SU-DHL-6 (cell line): ENCODE data around the gene PPP2R5C.
A peak's percentile ranks its signal among the peaks of the same experiment; 100 is the strongest.

Source experiments
- H2AFZ ChIP-seq: fragments of 200-600 bp; sonication (generic); 2 replicates; pipeline ENCODE4 v1.6.1; 2014; ENCODE audit warnings: low read depth, mild to moderate bottlenecking, moderate library complexity, mixed read lengths, antibody characterized with exemption, low read length; ENCODE audit not compliant: severe bottlenecking
- H3F3A ChIP-seq: fragments of 200-600 bp; shearing (Covaris generic); 2 replicates; pipeline ENCODE4 v1.6.0; 2016; ENCODE audit warnings: antibody characterized with exemption, mild to moderate bottlenecking; ENCODE audit not compliant: insufficient read depth
- H3K27ac ChIP-seq: fragments of 200-600 bp; sonication (generic); 2 replicates; pipeline ENCODE4 v1.5.1; 2016; ENCODE audit warnings: low read depth, mild to moderate bottlenecking, low read length, moderate library complexity, mixed read lengths
- H3K27me3 ChIP-seq: fragments of 200-600 bp; sonication (generic), shearing (Covaris generic); 2 replicates; pipeline ENCODE4 v1.6.0; 2014; ENCODE audit warnings: mild to moderate bottlenecking, low read length
- H3K36me3 ChIP-seq: fragments of 200-600 bp; sonication (generic); 2 replicates; pipeline ENCODE4 v1.6.1; 2014; ENCODE audit warnings: mild to moderate bottlenecking, low read length, mixed read lengths
- H3K4me2 ChIP-seq: fragments of 300-600, 200-600 bp; shearing (Covaris generic), sonication (generic); 2 replicates; pipeline ENCODE4 v1.6.0; 2014; ENCODE audit warnings: low read length, low read depth, mild to moderate bottlenecking; ENCODE audit not compliant: poor library complexity, severe bottlenecking
- H3K4me3 ChIP-seq: fragments of 200-600 bp; sonication (generic); 2 replicates; pipeline ENCODE4 v1.5.1; 2014; ENCODE audit warnings: antibody characterized with exemption, low read length, mild to moderate bottlenecking, mixed read lengths; ENCODE audit not compliant: insufficient read depth, poor library complexity, severe bottlenecking
- H3K79me2 ChIP-seq: fragments of 200-600 bp; sonication (generic); 2 replicates; pipeline ENCODE4 v1.6.1; 2014; ENCODE audit warnings: mild to moderate bottlenecking, low read length, moderate library complexity; ENCODE audit not compliant: insufficient read depth
- H3K9ac ChIP-seq: fragments of 200-600 bp; sonication (generic); 2 replicates; pipeline ENCODE4 v1.7.0; 2014; ENCODE audit warnings: mild to moderate bottlenecking, low read length
- H3K9me2 ChIP-seq: fragments of 200-600 bp; sonication (generic); replicated peaks from 2 replicates; pipeline ENCODE4 v1.6.1; 2014; ENCODE audit warnings: low read length; ENCODE audit not compliant: insufficient read depth
- H3K9me3 ChIP-seq: fragments of 200-600 bp; sonication (generic); 2 replicates; pipeline ENCODE4 v1.6.1; 2014; ENCODE audit warnings: low read length, mixed read lengths; ENCODE audit not compliant: insufficient read depth
- H4K20me1 ChIP-seq: fragments of 200-600 bp; sonication (generic); 2 replicates; pipeline ENCODE4 v1.6.1; 2014; ENCODE audit warnings: low read depth, mild to moderate bottlenecking, antibody characterized with exemption, low read length, moderate library complexity, mixed read lengths
- EZH2phosphoT487 ChIP-seq: fragments of 200-600 bp; sonication (generic), shearing (Covaris generic); conservative IDR thresholded peaks from 2 replicates; pipeline ENCODE4 v1.6.1; 2018; ENCODE audit warnings: mild to moderate bottlenecking, antibody characterized with exemption, low read length, moderate library complexity, mixed read lengths
- TF ChIP-seq, protein P1 (sequence below): fragments of 200-600 bp; sonication (generic); IDR thresholded peaks from one replicate; pipeline ENCODE4 v1.5.1; 2017; ENCODE audit warnings: antibody characterized with exemption, mild to moderate bottlenecking, low read length, moderate library complexity; ENCODE audit not compliant: insufficient read depth, poor library complexity, severe bottlenecking

Gene PPP2R5C

DNA sequence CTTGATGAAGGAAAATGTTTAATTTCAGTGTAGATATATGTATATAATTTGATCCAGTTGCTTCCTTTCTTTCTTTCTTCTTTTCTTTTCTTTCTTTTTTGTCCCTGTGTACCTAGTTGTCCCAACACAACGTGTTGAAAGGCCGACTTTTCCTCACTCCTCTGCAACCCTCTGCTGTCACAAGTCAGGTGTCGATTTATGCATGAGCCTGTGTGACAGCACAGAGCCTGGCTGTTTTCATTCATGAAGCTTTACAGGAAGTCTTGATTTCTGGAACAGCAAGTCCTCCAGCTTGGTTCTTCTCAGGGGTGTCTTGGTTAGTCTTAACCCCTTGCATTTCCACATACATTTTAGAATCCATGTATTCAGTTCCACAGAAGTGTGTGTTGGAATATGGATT, 88.1 kb downstream of the PPP2R5C start:
- peaks cover 100% of the 10 kb centered on the region for H3K79me2 ChIP-seq
- no peaks in the 10 kb centered on the region for H3K9me2 ChIP-seq
- H3K9ac ChIP-seq, result peak overlapping the region; percentile 13; the same call in 1 of the 2 replicates
- no peaks in the 10 kb centered on the region for H3K9me3 ChIP-seq
- peak overlapping the region; percentile 58 for H3K27ac ChIP-seq
- no peaks in the 10 kb centered on the region for H3K27me3 ChIP-seq
- TF ChIP-seq, protein P1, sequence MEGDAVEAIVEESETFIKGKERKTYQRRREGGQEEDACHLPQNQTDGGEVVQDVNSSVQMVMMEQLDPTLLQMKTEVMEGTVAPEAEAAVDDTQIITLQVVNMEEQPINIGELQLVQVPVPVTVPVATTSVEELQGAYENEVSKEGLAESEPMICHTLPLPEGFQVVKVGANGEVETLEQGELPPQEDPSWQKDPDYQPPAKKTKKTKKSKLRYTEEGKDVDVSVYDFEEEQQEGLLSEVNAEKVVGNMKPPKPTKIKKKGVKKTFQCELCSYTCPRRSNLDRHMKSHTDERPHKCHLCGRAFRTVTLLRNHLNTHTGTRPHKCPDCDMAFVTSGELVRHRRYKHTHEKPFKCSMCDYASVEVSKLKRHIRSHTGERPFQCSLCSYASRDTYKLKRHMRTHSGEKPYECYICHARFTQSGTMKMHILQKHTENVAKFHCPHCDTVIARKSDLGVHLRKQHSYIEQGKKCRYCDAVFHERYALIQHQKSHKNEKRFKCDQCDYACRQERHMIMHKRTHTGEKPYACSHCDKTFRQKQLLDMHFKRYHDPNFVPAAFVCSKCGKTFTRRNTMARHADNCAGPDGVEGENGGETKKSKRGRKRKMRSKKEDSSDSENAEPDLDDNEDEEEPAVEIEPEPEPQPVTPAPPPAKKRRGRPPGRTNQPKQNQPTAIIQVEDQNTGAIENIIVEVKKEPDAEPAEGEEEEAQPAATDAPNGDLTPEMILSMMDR, result no peak
- TF ChIP-seq EZH2phosphoT487, result no peak
- no peak overlapping the region for H3K4me3 ChIP-seq
- H4K20me1 ChIP-seq, result no peaks in the 10 kb centered on the region; the same call in none of the 2 replicates
- peaks cover 30% of the 10 kb centered on the region for H3F3A ChIP-seq
- peak overlapping the region; percentile 53 for H3K4me2 ChIP-seq
- no peak overlapping the region for H2AFZ ChIP-seq
- no peaks in the 10 kb centered on the region for H3K36me3 ChIP-seq

DNA sequence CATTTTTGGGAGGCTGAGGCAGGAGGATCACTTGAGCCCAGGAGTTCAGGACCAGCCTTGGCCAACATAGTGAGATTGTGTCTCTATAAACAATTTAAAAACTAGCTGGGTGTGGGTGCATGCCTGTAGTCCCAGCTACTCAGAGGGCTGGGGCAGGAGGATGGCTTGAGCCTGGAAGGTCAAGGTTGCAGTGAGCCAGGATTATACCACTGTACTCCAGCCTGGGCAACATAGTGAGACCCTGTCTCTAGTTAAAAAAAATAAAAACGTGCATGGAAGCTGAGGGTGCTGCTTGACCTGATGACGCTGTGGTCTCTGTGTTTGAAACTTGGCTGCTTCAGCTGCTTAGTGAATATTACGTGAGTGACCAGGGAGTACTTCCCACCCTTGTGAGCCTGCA, 89.7 kb downstream of the PPP2R5C start:
- Histone ChIP-seq H3K36me3 (no peaks in the 10 kb centered on the region), H3K27ac (peak overlapping the region; percentile 46), H2AFZ (no peak overlapping the region), H3K4me2 (peak overlapping the region; percentile 38), H3K4me3 (no peak overlapping the region), H4K20me1 (peaks cover 8% of the 10 kb centered on the region), H3F3A (peaks cover 21% of the 10 kb centered on the region), H3K79me2 (peaks cover 100% of the 10 kb centered on the region), H3K9me2 (no peaks in the 10 kb centered on the region), H3K27me3 (no peaks in the 10 kb centered on the region), H3K9me3 (no peaks in the 10 kb centered on the region), H3K9ac (0 out of 2 replicates have a peak overlapping the region, but pooled peaks have one; percentile 27)
- no peak for TF ChIP-seq EZH2phosphoT487
- TF ChIP-seq, protein P1, result no peak

DNA sequence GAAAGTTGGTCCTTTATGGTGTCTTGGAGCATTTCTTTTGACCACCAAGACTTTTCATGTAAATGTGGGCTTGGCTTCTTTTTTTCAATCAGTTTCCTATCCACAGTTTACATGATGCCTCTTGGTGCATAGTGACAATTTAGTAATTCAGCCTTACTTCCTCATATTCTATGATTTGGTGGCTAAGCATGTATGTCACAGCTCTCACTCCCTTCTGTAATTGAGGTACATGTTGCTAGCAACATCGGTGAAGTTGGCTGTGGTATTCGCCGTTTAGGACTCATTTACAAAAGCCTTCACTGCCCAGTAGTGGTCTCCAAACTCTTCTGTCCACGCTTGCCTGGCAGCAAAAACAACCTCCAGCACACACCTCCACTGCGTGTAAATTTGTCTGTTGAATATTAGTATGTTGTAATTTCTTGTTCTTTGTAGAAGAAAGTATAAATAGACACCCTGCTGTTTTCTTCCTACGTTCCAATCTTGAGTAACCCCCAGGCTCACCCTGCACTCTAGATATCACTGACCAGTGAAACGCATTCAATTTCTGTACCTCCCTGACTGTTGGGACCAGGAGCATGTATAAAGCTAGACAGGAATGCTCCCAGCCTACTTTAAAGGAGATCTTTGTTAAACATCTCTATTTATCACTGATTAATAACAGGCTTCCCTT, 90.4 kb downstream of the PPP2R5C start:
- Histone ChIP-seq H3K4me2 (peak overlapping the region; percentile 38), H4K20me1 (peaks cover 13% of the 10 kb centered on the region), H3K9ac (peak overlapping the region; percentile 27; the same call in 1 of the 2 replicates)

More for the DNA sequence above, 90.4 kb downstream of the PPP2R5C start:
- no peaks in the 10 kb centered on the region for H3K27me3 ChIP-seq
- no peak for TF ChIP-seq EZH2phosphoT487
- TF ChIP-seq, protein P1, result no peak
- H3K36me3 ChIP-seq, result peaks cover 4% of the 10 kb centered on the region; the same call in 1 of the 2 replicates
- peaks cover 24% of the 10 kb centered on the region for H3F3A ChIP-seq
- no peaks in the 10 kb centered on the region for H3K9me3 ChIP-seq
- no peaks in the 10 kb centered on the region for H3K9me2 ChIP-seq
- H3K27ac ChIP-seq, result peak overlapping the region; percentile 46
- H3K4me3 ChIP-seq, result no peak overlapping the region
- peaks cover 100% of the 10 kb centered on the region for H3K79me2 ChIP-seq
- H2AFZ ChIP-seq, result no peak overlapping the region
